ENCODE measurements around the gene TTC22.

- TF ChIP-seq SNAI2 (CRISPR knock-in tag; IDR thresholded peaks at IDR 0.05) = no peak
- TF ChIP-seq TCF4 (CRISPR knock-in tag; IDR thresholded peaks at IDR 0.05; ENCODE audit: borderline replicate concordance) = no peak
- TF ChIP-seq, protein P1, sequence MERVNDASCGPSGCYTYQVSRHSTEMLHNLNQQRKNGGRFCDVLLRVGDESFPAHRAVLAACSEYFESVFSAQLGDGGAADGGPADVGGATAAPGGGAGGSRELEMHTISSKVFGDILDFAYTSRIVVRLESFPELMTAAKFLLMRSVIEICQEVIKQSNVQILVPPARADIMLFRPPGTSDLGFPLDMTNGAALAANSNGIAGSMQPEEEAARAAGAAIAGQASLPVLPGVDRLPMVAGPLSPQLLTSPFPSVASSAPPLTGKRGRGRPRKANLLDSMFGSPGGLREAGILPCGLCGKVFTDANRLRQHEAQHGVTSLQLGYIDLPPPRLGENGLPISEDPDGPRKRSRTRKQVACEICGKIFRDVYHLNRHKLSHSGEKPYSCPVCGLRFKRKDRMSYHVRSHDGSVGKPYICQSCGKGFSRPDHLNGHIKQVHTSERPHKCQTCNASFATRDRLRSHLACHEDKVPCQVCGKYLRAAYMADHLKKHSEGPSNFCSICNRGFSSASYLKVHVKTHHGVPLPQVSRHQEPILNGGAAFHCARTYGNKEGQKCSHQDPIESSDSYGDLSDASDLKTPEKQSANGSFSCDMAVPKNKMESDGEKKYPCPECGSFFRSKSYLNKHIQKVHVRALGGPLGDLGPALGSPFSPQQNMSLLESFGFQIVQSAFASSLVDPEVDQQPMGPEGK (CRISPR knock-in tag; IDR thresholded peaks at IDR 0.05; ENCODE audit: borderline replicate concordance) = no peak
- no peak for TF ChIP-seq PPARA (CRISPR knock-in tag; IDR thresholded peaks at IDR 0.05; ENCODE audit: borderline replicate concordance)
- TF ChIP-seq ARNTL (CRISPR knock-in tag; IDR thresholded peaks at IDR 0.05; ENCODE audit: borderline replicate concordance, low read depth) = no peak
- TF ChIP-seq ISL1 (CRISPR knock-in tag; IDR thresholded peaks at IDR 0.05) = no peak
- no peak for TF ChIP-seq ESRRG (CRISPR knock-in tag; IDR thresholded peaks at IDR 0.05)
- TF ChIP-seq ZNF70 (CRISPR knock-in tag; IDR thresholded peaks at IDR 0.05) = no peak
These were observed 41.8 kb upstream of the TTC22 start for GRCh38 chr1:54842963-54843362.
